Right atrium auricular region (tissue), 2 donors: Measurements from ENCODE around the gene TECTA. TPM values are rescaled to one million over a fixed set of nuclear protein-coding genes. Genes with fewer than 3 reads are reported as not detected.

Experiments used
- DNase-seq: peaks from one replicate; pipeline ENCODE4 v3.0.0-alpha.2; 2019; ENCODE audit warnings: low spot score
- H3K27ac ChIP-seq, 2 donors: fragments of 200-600 bp; sonication (generic); 1 replicate in 1 of 2; 2 replicates in 1 of 2; pipeline ENCODE4 v1.5.1; 2016 to 2019
- H3K27me3 ChIP-seq, 2 donors: fragments of 200-600 bp; sonication (generic); one replicate each; pipeline versions ENCODE4 v1.5.1 to v1.6.0; 2017 to 2019
- H3K36me3 ChIP-seq: fragments of 200-600 bp; sonication (generic); one replicate; pipeline ENCODE4 v1.5.1; 2016
- H3K4me1 ChIP-seq, 2 donors: fragments of 200-600 bp; sonication (generic); one replicate each; pipeline versions ENCODE4 v1.5.1 to v1.6.0; 2017 to 2019
- H3K4me3 ChIP-seq, 2 donors: fragments of 200-600 bp; sonication (generic); 1 replicate in 1 of 2; 2 replicates in 1 of 2; pipeline ENCODE4 v1.5.1; 2017 to 2019; ENCODE audit warnings: mild to moderate bottlenecking in 1 of 2, moderate library complexity in 1 of 2
- H3K9me3 ChIP-seq, 2 donors: fragments of 200-600 bp; sonication (generic); one replicate each; pipeline ENCODE4 v1.5.1; 2019
- total RNA-seq, 2 donors: library from RNA; depleted of rRNA; stranded (reverse); fragments of >200 nt; gene quantifications; one replicate each; pipeline ENCODE4 v1.1.0, GENCODE V29; 2016
- TF ChIP-seq, protein P1 (sequence below), 2 donors: fragments of 200-600 bp; sonication (generic); IDR thresholded peaks; one replicate each; pipeline ENCODE4 v1.5.1; 2019; ENCODE audit warnings: antibody characterized with exemption in 2 of 2

TECTA gene
- total RNA-seq, 2 donors from 2014 or later = 1.6 to 3.1 TPM

DNA sequence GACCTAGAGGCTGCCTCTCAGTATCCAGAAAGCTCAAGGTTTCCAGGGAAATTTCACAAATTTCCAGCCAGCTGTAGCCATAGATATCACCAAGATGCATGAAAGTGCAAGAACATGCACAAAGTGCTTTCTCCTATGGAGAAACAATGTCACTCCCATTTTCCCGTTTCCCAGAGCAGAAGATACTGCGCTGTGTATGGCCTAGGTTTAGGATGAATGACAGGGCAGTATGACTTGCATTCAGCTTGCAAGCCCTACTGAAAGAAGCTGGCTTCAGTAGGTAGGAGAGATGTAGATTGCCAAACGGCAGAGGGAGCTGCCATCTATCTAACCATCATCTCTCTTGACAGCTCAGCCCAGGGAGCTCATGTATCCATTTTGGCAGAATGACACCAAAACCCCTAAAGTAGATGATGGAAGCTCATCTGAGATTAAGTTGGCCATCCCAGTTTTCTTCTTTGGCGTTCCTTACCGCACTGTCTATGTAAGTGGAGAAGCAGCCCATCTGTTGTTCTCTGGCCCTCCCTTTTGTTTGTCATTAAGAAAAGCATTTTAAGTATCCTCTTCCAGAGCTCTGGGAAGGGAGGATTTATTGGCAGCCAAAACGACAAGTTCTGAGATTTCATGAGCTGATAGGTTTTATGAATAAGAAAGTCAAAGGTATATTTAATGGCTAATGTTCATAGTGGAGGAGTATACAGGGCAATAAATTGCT lies 4.6 kb downstream of the TECTA start:
- H3K4me3 ChIP-seq = no peak overlapping the region
- TF ChIP-seq, protein P1, sequence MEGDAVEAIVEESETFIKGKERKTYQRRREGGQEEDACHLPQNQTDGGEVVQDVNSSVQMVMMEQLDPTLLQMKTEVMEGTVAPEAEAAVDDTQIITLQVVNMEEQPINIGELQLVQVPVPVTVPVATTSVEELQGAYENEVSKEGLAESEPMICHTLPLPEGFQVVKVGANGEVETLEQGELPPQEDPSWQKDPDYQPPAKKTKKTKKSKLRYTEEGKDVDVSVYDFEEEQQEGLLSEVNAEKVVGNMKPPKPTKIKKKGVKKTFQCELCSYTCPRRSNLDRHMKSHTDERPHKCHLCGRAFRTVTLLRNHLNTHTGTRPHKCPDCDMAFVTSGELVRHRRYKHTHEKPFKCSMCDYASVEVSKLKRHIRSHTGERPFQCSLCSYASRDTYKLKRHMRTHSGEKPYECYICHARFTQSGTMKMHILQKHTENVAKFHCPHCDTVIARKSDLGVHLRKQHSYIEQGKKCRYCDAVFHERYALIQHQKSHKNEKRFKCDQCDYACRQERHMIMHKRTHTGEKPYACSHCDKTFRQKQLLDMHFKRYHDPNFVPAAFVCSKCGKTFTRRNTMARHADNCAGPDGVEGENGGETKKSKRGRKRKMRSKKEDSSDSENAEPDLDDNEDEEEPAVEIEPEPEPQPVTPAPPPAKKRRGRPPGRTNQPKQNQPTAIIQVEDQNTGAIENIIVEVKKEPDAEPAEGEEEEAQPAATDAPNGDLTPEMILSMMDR (IDR thresholded peaks at IDR 0.05) = no peak

DNA sequence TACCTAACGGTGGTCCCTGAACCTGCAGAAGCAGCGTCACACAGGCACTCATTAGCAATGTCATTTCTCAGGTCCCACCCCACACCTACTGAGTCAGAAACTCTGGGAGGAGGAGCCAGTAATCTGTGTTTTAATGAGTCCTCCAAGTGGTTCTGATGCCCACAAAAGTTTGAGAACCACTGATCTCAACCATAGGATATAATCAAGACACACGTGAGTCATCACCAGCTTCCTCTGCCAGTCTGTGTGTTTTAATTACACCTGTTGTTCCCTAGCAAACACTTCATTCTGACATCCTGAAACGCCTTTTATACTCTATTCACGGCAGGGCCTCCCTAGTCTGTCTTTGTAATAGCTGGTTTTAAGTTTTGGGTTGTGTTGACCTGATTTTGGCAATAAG lies 5.8 kb downstream of the TECTA start:
- Histone ChIP-seq H3K9me3 (no peaks in the 10 kb centered on the region), H3K4me3 (no peak overlapping the region), H3K4me1 (peaks cover 0 to 21% of the 10 kb centered on the region in 2 donors), H3K27ac (no peak overlapping the region), H3K36me3 (no peaks in the 10 kb centered on the region), H3K27me3 (no peaks in the 10 kb centered on the region)
- TF ChIP-seq, protein P1 (IDR thresholded peaks at IDR 0.05) = no peak
- no peak for DNase-seq

More for the DNA sequence above, 4.6 kb downstream of the TECTA start:
- peaks cover 0 to 19% of the 10 kb centered on the region in 2 donors for H3K4me1 ChIP-seq
- no peaks in the 10 kb centered on the region for H3K9me3 ChIP-seq
- H3K27ac ChIP-seq = no peak overlapping the region
- no peak for DNase-seq
- H3K27me3 ChIP-seq = no peaks in the 10 kb centered on the region
- no peaks in the 10 kb centered on the region for H3K36me3 ChIP-seq

DNA sequence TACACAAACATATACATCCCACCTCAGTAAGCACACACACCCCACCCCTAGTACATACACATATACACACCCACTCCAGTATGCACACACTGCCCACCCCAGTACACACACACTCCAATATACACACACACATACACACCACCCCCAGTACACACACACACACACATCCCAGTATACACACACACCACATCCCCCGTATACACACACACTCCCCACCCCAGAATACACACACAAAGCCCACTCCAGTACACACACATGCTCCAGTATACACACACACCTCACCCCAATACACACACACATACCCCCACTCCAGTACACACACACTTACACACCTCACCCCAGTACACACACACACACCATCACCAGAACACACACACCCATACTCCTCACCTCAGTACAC lies 7.4 kb downstream of the TECTA start:
- no peak for DNase-seq
- Histone ChIP-seq H3K27ac (no peak overlapping the region), H3K27me3 (no peaks in the 10 kb centered on the region), H3K36me3 (no peaks in the 10 kb centered on the region), H3K4me3 (no peak overlapping the region), H3K9me3 (no peaks in the 10 kb centered on the region), H3K4me1 (peaks cover 0 to 32% of the 10 kb centered on the region in 2 donors)
- TF ChIP-seq, protein P1 (IDR thresholded peaks at IDR 0.05) = no peak

DNA sequence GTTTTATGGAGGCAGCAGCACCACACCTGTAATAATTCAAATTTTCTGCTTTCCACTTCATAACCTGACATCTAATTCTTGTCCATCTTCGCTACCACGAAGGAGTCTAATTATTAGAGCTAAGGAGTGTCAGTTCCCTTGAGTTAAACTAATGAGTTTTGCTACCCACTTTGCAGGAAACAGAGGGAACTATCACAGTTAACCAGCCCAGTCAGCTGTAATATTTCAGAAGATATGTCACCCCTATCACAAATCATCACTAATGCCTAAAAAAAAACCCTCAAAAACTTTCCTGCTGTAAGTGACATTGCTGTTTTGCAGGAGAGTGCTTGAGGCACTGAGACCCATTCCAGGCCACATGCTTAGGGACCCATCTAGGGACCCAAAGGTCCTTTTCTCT lies 8.4 kb downstream of the TECTA start:
- TF ChIP-seq, protein P1 (IDR thresholded peaks at IDR 0.05) = no peak
- Histone ChIP-seq H3K9me3 (no peaks in the 10 kb centered on the region), H3K36me3 (no peaks in the 10 kb centered on the region)

DNA sequence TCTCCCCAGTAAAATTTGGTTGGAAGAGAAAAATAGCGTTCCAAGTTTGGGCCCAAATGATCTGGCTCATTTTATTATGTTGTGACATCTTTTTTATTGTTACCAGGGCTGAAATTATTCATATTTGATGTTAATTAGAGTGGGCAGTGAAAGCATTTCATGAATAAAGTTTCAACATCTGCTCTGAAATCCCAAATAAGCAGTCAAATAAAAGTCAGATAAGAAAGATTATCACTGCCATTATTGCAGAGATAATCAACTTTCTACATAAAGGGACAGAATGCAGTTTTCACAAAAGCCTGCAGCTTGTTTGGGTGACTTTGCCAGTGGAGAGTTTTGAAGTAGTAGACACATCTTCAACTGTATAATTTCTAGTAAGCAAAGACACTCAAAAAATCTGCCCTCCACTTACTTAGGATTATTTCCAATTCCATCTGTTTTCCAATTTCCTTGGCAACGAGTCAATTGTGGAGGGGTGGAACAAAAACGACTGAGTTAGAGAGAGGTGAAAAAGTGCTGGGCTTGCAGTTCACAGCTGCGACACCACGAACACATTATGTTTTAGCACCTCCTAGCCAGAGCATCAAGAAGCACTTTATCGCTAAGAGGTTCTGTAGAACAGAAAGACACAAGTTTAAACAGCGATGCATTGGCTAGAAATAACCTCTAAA lies 9.0 kb downstream of the TECTA start:
- H3K27me3 ChIP-seq = no peaks in the 10 kb centered on the region
- H3K27ac ChIP-seq = no peak overlapping the region
- no peak for DNase-seq
- peaks cover 0 to 22% of the 10 kb centered on the region in 2 donors for H3K4me1 ChIP-seq
- H3K4me3 ChIP-seq = no peak overlapping the region
- no peaks in the 10 kb centered on the region for H3K36me3 ChIP-seq
- TF ChIP-seq, protein P1 (IDR thresholded peaks at IDR 0.05) = no peak
- no peaks in the 10 kb centered on the region for H3K9me3 ChIP-seq

More for the DNA sequence above, 8.4 kb downstream of the TECTA start:
- H3K27ac ChIP-seq = no peak overlapping the region
- no peaks in the 10 kb centered on the region for H3K27me3 ChIP-seq
- peaks cover 0 to 28% of the 10 kb centered on the region in 2 donors for H3K4me1 ChIP-seq
- no peak for DNase-seq
- H3K4me3 ChIP-seq = no peak overlapping the region
